ENCODE data around the gene MATK.

DNA sequence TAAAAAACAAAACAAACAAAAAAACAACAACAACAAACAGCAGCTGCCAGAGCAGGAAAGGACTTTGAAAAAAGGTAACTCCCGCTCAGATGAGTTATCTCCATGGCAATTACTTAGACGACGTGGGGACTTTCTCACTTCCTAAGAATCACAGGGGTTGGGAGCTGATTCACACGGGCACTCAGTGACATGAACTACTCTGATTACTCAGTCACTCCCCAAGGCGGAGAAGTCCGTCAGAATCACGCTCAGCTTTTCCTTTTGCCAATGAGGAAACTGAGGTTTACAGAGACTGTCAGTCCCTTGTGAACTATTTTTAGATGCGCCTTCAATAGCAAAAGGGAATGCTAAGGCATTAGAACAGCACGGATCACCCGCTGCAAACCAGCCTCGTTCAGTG lies 32.3 kb upstream of the MATK start:
- TF ChIP-seq YY1 (tag by site-specific recombination; IDR thresholded peaks at IDR 0.05) (no peak), KLF10 (tag by site-specific recombination; IDR thresholded peaks at IDR 0.05) (no peak), ZNF558 (tag by site-specific recombination; IDR thresholded peaks at IDR 0.05) (no peak), ZFP69B (tag by site-specific recombination; IDR thresholded peaks at IDR 0.05) (no peak), ZNF660 (tag by site-specific recombination; IDR thresholded peaks at IDR 0.05) (no peak), ZNF274 (IDR thresholded peaks at IDR 0.05; ENCODE audit: low read length) (no peak), ZNF274 (tag by site-specific recombination; IDR thresholded peaks at IDR 0.05; ENCODE audit: borderline replicate concordance) (no peak)
- TF ChIP-seq, protein P1, sequence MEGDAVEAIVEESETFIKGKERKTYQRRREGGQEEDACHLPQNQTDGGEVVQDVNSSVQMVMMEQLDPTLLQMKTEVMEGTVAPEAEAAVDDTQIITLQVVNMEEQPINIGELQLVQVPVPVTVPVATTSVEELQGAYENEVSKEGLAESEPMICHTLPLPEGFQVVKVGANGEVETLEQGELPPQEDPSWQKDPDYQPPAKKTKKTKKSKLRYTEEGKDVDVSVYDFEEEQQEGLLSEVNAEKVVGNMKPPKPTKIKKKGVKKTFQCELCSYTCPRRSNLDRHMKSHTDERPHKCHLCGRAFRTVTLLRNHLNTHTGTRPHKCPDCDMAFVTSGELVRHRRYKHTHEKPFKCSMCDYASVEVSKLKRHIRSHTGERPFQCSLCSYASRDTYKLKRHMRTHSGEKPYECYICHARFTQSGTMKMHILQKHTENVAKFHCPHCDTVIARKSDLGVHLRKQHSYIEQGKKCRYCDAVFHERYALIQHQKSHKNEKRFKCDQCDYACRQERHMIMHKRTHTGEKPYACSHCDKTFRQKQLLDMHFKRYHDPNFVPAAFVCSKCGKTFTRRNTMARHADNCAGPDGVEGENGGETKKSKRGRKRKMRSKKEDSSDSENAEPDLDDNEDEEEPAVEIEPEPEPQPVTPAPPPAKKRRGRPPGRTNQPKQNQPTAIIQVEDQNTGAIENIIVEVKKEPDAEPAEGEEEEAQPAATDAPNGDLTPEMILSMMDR (tag by site-specific recombination; IDR thresholded peaks at IDR 0.05), result no peak
- TF ChIP-seq, protein P2, sequence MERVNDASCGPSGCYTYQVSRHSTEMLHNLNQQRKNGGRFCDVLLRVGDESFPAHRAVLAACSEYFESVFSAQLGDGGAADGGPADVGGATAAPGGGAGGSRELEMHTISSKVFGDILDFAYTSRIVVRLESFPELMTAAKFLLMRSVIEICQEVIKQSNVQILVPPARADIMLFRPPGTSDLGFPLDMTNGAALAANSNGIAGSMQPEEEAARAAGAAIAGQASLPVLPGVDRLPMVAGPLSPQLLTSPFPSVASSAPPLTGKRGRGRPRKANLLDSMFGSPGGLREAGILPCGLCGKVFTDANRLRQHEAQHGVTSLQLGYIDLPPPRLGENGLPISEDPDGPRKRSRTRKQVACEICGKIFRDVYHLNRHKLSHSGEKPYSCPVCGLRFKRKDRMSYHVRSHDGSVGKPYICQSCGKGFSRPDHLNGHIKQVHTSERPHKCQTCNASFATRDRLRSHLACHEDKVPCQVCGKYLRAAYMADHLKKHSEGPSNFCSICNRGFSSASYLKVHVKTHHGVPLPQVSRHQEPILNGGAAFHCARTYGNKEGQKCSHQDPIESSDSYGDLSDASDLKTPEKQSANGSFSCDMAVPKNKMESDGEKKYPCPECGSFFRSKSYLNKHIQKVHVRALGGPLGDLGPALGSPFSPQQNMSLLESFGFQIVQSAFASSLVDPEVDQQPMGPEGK (tag by site-specific recombination; IDR thresholded peaks at IDR 0.05), result no peak
- TF ChIP-seq, protein P3, sequence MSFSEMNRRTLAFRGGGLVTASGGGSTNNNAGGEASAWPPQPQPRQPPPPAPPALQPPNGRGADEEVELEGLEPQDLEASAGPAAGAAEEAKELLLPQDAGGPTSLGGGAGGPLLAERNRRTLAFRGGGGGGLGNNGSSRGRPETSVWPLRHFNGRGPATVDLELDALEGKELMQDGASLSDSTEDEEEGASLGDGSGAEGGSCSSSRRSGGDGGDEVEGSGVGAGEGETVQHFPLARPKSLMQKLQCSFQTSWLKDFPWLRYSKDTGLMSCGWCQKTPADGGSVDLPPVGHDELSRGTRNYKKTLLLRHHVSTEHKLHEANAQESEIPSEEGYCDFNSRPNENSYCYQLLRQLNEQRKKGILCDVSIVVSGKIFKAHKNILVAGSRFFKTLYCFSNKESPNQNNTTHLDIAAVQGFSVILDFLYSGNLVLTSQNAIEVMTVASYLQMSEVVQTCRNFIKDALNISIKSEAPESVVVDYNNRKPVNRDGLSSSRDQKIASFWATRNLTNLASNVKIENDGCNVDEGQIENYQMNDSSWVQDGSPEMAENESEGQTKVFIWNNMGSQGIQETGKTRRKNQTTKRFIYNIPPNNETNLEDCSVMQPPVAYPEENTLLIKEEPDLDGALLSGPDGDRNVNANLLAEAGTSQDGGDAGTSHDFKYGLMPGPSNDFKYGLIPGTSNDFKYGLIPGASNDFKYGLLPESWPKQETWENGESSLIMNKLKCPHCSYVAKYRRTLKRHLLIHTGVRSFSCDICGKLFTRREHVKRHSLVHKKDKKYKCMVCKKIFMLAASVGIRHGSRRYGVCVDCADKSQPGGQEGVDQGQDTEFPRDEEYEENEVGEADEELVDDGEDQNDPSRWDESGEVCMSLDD (tag by site-specific recombination; IDR thresholded peaks at IDR 0.05), result no peak

Measured in HEK293 (cell line).